Activated T-cell treated with anti-CD3 and anti-CD28 coated beads, Interleukin-2, amount 50 U/mL, for 48 hours (primary cell): ENCODE results near the gene TUBA3E.
"Not testable (repeated sequence)": the region's sequence is repeated elsewhere in the genome, so short reads cannot be mapped to it uniquely, and the experiment has no call there.

ENCODE experiments used
- DNase-seq, 2 experiments: peaks; one replicate each; pipeline ENCODE4 v3.0.0-alpha.2; 2020

The TUBA3E gene

GRCh38 chr2:130142396-130143265 lies 55.6 kb downstream of the TUBA3E start:
- not testable (repeated sequence) for DNase-seq
